GM19351 (cell line): ENCODE measurements around the gene ADNP.
"Not testable (repeated sequence)": the region's sequence is repeated elsewhere in the genome, so short reads cannot be mapped to it uniquely, and the experiment has no call there.

Source experiments
- ATAC-seq: cut with Tn5 transposase; IDR thresholded peaks from one replicate; pipeline ENCODE4 v1.9.1; 2021; ENCODE audit warnings: mild to moderate bottlenecking, moderate library complexity; ENCODE audit not compliant: unreplicated experiment

The ADNP gene

DNA sequence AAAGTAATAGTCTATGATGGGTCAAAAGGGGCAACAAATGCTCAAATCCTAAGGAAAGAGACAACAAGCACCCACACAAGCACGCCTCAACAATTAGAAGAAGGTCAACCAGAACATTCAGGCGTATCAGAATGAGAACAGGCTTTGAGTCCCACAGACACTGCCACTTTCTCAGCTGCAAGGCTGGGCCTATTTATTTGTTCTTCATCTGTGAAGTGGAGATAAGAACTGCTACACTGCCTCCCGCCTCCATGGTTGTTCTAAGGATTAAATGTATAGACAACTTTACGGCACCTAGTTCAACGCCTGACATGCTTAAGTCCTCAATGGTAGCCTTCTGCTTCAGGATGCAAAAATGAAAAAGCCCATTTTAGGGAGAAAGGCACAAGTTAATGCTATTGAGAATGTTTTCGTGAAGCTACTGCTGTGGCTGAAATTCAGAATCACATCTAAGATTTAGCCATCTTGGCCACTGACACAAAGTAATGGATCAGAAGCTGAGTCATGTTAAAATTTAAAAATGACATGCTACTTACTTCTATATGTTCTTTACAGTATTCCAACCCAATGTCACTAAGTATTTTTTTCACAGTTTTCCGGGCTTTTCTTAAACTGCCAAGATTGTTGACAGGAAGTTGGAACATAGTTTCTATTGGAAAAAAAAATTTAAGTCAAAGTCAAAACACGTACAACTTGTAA, 27.7 kb downstream of the ADNP start:
- no peak for ATAC-seq

DNA sequence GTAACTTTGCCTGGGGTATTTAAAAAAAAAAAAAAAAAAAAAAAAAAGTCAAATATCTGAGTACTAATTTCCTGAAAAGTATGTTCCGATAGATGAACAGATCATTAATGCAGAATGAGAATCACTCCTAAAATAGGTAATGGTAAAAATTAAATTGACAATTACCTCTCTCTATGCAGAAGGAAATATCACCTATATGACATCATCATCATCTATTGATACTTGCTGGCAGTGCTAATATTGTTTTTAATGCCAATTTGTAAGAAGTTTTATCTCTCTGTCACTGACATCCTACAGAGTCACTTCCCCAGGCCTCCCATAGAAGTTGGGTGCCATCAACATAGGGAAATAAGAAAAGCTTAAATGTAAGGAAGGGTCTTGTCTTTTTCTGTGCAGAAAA, 29.9 kb downstream of the ADNP start:
- ATAC-seq, result no peak

DNA sequence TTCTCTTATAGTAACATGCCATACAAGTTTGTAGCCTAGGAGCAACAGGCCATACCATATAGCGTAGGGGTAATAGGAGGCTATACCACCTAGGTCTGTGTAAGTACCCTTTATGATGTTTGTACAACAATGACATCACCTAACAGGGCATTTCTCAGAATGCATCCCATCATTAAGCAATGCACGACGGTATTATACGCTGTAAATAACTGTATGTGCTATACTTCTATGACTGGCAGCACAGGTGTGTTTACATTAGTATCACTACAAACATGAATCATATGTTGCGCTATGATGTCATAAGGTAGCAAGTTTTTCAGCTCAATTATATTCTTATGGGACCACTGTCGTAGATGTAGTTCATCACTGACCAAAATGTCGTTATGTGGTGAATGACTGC, 31.0 kb downstream of the ADNP start:
- ATAC-seq, result no peak

DNA sequence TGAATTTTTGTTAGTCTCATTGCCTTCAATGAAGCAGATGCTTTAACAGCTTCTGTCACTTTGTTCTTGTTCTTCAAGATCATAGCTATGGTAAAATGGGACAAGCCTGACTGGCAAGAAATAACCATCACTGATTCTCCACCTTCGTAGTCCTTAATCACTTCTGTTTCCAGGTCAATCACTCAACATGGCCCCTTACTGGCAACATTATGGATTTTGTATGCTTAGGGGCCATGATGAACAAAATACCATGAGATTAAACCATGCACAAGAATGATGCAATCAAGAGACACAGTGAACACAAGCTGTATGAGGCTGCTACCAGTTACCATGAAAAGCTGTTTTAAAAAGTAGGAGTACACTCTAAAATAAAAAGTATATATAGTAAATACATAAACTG, 32.8 kb downstream of the ADNP start:
- no peak for ATAC-seq

DNA sequence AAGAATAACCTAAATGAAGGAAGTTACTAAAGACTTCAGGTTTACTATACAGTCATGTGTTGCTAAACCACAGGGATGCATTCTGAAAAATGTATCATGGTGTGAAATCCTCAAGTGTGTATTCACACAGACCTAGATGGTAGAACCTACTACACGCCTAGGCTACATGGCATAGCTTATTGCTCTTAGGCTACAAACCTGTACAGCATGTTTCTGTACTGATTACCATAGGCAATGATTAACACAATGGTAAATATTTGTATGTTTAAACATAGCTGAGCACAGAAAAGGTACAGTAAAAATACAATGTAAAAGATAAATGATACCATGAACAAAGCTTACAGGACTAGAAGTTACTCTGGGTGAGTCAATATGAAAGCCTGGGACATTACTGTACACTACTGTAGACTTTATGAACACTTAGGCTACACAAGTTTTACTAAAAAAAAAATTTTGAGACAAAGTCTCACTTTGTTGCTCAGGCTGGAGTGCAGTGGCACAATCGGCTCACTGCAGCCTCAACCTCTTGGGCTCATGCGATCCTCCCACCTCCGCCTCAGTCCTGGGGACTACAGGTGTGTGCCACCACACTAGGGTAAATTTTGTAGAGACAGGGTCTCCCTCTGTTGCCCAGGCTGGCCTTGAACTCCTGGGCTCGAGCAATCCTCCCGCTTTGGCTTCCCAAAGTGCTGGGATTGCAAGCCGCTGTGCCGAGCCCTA, 36.0 kb downstream of the ADNP start:
- no peak for ATAC-seq

DNA sequence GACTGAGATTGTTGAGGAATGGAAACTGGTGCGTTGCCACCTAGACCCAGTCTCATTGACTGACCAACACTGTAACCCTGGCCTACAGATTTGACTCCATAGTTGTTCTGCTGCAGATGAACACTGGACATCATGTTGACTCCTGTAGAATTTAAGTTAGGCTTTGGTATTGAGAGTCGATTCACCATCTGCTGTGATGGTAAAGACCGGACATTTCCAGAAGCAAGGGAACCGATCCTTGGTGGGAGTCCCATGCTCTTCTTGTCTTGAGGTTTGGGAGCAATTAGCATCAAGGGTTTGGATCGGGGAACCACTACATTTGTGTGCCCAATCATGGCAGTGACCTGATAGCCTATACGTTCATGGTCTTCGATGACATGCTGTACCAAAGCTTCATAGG, 37.6 kb downstream of the ADNP start:
- ATAC-seq, result no peak

DNA sequence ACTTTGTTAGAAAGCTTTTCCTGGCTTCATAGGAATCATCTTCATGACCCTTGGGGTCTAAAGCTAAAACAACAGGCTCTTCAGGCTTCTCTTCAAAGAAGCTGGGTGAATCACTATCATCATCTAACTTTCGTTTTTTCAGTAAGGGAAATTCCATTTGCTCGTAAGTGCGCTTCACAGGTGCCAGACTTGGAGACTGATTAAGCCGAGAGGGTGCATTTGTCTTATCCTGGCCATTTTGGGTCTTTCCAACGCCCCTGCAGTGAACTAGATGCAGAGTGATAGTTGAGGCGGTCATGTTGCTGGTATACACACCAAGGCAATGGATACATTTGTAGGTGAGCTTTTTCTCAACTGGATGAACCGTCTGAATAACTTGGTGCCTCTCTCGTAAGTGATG, 38.8 kb downstream of the ADNP start:
- ATAC-seq, result no peak

DNA sequence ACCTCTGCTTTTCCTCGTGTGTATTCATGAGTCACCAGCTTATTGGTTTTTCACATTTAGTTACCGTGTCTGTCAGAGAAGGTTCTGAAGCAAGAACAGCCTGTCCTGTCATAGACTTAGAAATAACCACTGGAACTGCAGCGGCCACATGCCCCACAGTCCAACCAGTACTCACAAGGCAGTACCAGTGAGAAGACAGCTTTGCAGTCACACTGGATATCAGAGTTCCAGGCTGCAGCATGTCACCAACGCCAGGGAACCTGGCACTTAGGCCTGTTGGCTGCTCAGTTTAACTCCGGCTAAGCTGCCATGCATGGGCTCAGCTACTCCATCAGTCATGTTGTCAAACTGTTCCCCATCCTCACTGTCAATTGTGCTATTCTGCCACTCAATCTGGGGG, 40.1 kb downstream of the ADNP start:
- ATAC-seq, result no peak

DNA sequence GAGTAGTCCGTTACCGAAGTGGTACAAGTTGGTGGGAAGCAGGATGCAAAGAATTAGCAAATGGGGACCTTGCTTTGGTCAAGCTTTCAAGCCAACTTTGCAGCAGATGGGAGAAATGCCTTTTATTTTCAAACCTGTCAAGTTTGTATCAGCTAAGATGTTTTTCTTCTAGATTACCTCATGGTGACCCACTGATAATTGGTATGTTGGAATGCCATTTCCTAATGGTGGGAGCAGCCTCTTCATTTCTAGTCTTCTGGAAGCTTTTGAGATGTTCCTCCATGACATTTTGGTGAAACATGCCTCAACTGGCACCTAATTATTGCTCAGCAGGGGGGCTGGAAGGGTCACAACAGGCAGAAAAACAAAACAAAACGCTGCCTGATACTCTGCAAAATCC, 43.7 kb downstream of the ADNP start:
- no peak for ATAC-seq

DNA sequence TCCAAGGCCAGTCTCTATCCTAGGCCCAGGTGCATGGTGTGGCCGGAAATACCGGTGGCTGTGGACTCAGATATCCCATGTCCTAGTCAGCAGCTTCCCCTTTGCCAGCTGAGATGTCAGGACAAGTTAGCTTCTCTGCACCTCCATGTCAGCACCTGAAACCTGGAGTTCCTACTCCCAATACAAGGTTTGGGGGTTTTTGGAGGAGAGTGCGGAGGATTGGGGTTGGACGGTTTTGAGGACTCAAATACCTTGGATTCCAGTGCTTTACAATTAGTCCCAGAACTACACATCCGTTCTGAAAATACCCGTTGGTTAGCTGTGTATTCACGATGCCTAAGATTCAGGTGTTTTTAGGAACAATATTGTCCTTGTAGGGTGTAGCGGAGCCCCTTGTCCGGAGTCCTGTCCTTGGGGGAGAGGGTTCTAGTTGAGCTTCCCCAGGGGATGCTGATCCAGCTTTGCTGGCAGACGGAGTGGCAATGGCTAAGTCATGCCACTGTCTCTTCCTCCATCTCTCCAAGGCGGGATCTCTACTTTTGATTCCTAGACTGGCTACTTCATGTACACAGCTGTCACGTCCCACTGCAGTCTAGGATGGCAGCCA, 45.0 kb downstream of the ADNP start:
- ATAC-seq, result no peak

DNA sequence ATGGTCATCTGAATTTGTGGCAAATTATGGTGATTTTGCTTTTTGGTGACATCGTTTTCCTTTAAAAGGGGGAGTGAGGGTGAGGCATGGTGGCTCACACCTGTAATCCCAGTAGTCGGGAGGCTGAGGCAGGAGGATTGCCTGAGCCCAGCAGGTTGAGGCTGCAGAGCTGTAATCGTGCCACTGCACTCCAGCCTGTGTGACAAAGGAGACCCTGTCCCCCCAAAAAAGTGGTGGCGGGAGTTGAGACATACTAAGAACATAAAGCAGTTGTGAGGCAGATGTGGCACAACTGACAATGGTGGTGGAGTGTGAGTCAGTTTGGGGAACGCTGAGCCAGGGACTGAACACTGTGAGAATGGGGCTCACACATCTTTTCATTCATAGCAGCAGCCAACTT, 45.5 kb downstream of the ADNP start:
- no peak for ATAC-seq

DNA sequence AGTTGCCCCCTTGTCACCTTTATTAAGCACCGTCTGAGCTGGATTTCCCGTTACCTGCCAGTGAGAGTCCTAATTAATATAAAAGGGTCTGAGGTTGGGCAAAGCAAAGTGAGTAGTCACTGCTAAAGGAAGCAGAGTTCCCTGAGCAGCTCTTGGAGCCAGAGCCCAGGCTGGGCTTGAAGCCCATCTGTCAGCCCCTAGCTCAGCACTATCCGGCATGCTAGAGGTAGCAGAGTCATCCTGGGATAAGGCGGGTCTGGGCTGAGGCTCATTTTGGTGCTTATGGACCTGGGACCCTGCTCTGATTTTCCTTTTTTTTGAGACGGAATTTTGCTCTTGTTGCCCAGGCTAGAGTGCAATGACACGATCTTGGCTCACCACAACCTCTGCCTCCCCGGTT, 46.2 kb downstream of the ADNP start:
- no peak for ATAC-seq

DNA sequence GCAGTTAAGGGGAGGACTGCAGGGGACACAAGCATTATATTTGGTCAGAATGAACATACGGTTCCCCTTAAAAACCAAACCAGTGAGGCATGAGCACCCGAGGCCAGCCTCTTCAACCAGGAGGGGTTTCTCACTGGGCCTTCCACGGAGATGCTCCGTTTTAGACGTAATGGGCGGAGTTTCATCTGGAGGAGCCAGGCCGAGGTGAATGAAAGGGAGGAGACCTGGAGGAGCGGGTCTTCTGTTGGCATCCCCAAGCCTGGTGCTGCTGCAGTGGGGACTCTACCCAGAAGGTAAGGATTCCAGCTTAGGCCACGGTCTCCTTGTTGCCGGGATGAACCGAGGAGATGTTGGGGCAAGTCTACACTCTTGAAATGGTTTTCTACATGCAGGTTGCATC, 47.4 kb downstream of the ADNP start:
- ATAC-seq, result no peak

DNA sequence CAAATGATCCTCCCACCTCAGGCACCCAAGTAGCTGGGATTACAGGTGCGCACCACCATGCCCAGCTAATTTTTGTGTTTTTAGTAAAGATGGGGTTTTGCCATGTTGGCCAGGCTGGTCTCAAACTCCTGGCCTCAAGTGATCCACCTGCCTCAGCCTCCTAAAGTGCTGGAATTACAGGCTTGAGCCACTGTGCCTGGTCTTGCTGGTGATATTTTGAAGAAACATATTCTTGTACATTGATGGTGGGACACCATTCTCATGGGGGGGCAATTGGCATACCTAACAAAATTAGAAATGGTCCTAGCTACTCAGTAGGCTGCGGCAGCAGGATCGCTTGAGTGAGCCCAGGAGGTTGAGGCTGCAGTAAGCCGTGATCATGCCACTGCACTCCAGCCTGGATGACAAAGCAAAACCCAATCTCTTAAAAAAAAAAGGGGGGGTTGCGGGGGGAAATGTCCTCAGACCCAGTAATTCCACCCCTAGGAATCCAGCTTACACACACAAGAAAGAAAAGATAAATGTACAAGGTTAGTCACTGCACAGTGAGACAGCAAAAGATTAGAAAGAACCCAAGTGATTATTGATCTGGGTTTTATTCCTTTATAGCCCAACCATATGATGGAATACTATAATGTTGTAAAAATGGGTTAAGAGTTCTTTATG, 49.3 kb downstream of the ADNP start:
- ATAC-seq, result not testable (repeated sequence)

DNA sequence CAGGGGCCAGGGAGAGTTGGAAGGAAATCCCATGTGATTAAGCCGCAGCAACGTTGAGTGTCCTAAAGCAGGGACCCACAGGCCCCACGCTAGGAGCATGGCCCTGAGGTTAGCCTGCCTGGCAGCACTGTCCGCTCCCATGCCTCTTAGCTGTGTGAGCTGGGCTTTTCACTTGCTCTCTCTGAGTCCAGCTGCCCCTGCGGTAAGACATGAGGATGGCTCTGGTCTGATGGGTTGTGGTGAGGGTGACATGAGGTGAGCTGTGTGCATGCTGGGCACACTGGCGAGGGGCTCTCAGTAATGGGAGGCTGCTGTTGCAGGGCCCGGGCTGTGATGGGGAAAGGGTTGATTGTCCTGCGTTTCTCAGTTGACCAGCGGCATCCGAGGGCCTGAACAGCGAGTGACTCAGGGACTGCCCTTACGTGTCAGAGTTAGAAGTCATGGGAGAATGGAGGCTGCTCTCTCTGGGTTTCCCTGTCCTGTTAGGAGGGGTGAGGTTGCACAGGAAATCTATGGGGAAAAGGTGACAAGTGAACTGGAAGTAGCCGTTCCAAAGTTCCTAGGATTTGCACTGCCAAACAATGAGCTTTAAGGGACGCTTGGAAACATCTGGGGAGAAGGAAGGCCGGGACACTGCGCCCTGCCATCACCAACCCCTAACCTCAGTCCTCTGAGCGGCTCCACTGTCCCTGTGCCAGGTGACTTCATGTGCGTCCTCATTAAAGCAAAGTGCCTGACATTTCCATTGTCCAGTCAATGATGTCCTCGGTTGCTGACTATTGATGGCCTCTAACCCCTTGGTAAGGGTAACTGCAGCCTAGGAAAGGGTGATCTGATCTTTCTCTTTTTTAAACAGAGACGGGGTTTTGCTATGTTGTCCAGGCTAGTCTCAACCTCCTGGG, 51.3 kb downstream of the ADNP start:
- ATAC-seq, result no peak

DNA sequence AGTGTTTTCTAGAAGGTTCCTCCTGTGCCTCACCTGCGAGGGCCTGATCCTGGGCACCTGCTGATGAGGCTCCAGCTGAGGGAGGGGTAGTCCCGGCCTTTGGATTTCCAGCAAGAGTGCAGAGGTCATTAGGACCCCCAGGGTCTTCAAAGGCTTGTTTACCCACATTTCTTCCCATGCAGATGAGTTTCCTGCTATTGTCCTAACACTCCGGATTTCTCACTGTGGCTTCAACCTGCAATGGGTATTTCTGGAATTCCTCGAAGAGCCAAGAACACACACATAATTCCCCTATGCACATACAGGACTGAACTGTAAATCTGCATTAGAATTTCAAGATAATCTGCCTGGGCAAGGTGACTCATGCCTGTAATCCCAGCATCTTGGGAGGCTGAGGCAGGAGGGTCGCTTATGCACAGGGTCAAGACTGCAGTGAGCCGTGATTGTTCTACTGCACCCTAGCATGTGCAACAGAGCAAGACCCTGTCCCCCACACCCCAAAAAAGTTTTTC, 53.9 kb downstream of the ADNP start:
- no peak for ATAC-seq

DNA sequence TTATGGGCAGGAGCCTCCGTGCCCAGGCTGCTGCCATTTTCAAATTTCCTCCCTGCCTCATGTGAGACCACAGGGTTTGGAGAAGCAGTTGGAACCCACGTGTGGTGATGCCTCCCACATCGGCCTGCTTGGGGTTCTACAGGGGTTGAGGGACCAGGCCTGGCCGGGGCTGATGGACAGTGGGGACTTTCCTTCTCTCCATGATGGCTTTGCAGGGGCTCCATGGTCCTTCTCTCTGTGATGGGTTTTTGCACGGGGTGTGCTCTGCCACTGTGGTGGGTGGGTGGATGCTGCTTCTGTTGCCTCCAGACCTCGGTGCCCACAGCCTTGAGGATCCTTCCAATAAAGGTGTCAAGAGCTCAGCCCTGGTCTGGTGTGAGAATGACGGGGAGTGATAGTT, 54.4 kb downstream of the ADNP start:
- no peak for ATAC-seq

DNA sequence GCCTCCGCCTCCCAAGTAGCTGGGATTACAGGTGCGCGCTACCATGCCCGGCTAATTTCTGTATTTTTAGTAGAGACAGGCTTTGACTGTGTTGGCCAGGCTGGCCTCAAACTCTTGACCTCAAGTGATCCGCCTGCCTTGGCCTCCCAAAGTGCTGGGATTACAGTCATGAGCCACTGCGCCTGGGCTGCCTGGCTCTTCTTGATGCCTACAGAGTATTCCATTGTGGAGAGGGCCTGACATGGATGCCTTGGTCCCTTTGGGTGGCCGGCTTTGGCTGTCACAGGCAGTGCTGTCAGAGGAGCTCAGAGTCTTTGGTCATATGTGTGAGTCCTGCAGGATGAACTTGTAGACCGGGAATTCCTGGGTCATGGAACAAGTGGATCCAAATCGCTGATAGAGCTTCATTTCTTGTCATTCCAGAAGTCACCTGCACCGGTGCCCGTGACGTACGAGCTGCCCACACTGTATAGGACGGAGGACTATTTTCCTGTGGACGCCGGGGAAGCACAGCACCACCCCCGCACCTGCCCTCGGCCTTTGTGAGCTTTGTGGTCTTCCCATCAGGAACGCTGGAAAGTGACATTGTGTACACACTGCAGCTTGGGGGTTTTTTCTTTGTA, 55.1 kb downstream of the ADNP start:
- no peak for ATAC-seq

DNA sequence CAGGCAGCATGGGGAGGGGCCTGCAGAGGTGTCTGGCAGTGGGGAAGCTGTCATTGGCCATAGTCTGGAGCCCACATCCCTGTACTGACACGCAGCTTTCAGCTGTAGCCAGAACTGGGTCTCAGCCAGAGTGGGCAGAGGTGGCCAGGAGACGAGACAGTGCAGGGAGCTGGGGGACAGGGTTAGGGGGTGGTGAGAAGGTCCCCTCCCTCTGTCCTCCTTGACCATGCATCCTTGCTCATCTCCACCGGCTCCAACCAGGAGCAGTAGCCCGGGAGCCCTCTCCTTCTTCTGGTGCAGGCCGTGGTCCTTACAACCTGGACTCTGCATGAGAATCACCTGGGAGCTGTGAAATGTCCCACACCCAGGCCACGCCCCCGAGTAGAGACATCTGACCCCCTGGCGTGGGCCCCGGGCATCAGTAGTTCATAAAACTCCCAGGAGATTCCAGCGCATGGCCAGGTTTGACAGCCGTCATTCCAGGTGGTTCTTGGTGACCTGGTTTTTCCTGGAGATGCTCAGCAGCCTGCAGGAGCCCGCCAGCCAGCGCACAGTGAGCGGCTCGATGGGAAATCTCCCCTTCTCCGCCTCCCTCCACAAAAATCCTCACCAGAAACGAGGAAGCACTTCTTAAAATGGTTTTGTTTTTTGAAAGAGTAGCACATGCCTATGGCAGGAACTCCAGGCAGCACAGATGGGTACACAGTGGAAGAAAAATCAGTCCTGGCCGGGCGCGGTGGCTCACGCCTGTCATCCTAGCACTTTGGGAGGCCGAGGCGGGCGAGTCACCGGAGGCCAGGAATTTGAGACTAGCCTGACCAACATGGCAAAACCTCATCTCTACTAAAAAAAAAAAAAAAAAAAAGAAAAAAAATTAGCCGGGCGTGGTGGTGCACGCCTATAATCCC, 56.2 kb downstream of the ADNP start:
- no peak for ATAC-seq
